Epithelial cell of proximal tubule (primary cell): ENCODE results near the gene PSME2. TPM values are rescaled to one million over a fixed set of nuclear protein-coding genes. Genes with fewer than 3 reads are reported as not detected.

ENCODE experiments used
- DNase-seq: peaks from one replicate; pipeline ENCODE4 v3.0.0-alpha.2; 2011; ENCODE audit warnings: low read depth
- H3K4me3 ChIP-seq: 2 replicates; pipeline ENCODE4 v1.5.1; 2011; ENCODE audit warnings: low read depth, mild to moderate bottlenecking, low read length
- CTCF ChIP-seq: conservative IDR thresholded peaks from 2 replicates; pipeline ENCODE4 v1.5.1; 2012; ENCODE audit warnings: low read depth, mild to moderate bottlenecking, low read length
- total RNA-seq: library from RNA; depleted of rRNA; stranded (reverse); fragments of >200 nt; gene quantifications from 2 replicates; pipeline ENCODE4 v1.2.3, GENCODE V29; 2015

Gene PSME2
- total RNA-seq, 1 donor from 2014 or later = 156 TPM

- no peak for TF ChIP-seq CTCF
- no peak overlapping the region for H3K4me3 ChIP-seq
- no peak for DNase-seq
These were observed 7.8 kb downstream of the PSME2 start for GRCh38 chr14:24138396-24139271.

GRCh38 chr14:24137529-24138395, 8.6 kb downstream of the PSME2 start:
- no peak for TF ChIP-seq CTCF
- no peak overlapping the region for H3K4me3 ChIP-seq
- no peak for DNase-seq

- TF ChIP-seq CTCF = no peak
- no peak for DNase-seq
- peak overlapping the region; percentile 95 for H3K4me3 ChIP-seq
These were observed 9.5 kb downstream of the PSME2 start for GRCh38 chr14:24136684-24137528.

- H3K4me3 ChIP-seq = peak within 1 kb of the TSS; percentile 95
- no peak for TF ChIP-seq CTCF
- DNase-seq = no peak
These were observed 10.4 kb downstream of the PSME2 start, which contains the start of gene PSME1 for GRCh38 chr14:24135834-24136683. Gene PSME1, plus strand, starts transcription at chr14:24136194. Its CDS starts 69 bp downstream, at chr14:24136263.

GRCh38 chr14:24135584-24135833, 10.9 kb downstream of the PSME2 start:
- peak overlapping the region; percentile 95 for H3K4me3 ChIP-seq
- no peak for DNase-seq
- TF ChIP-seq CTCF = no peak

GRCh38 chr14:24133735-24134134, 12.7 kb downstream of the PSME2 start:
- no peak for TF ChIP-seq CTCF
- no peak overlapping the region for H3K4me3 ChIP-seq
- DNase-seq = no peak
